Caco-2 (cell line): Measurements from ENCODE around the gene RCSD1. TPM values are rescaled to one million over a fixed set of nuclear protein-coding genes. Genes with fewer than 3 reads are reported as not detected.

ENCODE experiments used
- BruUV-seq: library from RNA; stranded (reverse); fragments of 400-500 nt; replicated peaks from 2 replicates; lab custom pipeline; 2021; lab: Mats Ljungman, UMichigan
- CTCF ChIA-PET: fragments of 300-600 bp; sonication (Branson Sonifier 250); formaldehyde crosslinking; loops from one replicate; lab custom pipeline; 2022; ENCODE audit warnings: antibody characterized with exemption; lab: Charles Lee
- POLR2A ChIA-PET: fragments of 300-600 bp; sonication (Branson Sonifier 250); formaldehyde crosslinking; loops from one replicate; lab custom pipeline; 2022; ENCODE audit warnings: antibody characterized with exemption; lab: Charles Lee
- DNase-seq, 2 experiments: peaks; one replicate each; pipeline versions ENCODE4 v3.0.0 to v3.0.0-alpha.2; 2020 to 2022
- H3K27me3 ChIP-seq: replicated peaks from 2 replicates; pipeline ENCODE4 v1.6.0; 2011; ENCODE audit warnings: low read length; ENCODE audit not compliant: control insufficient read depth, insufficient read depth
- H3K36me3 ChIP-seq: 2 replicates; pipeline ENCODE4 v1.5.1; 2011; ENCODE audit warnings: low read length; ENCODE audit not compliant: control insufficient read depth, insufficient read depth
- H3K4me1 ChIP-seq: fragments of 250-450 bp; sonication (Bioruptor Pico); 2 replicates; pipeline ENCODE4 v1.5.1; 2020; ENCODE audit warnings: mild to moderate bottlenecking
- H3K4me3 ChIP-seq: 2 replicates; pipeline ENCODE4 v1.5.1; 2011; ENCODE audit warnings: low read depth, mild to moderate bottlenecking, control low read depth, low read length
- H3K9me3 ChIP-seq: fragments of 250-450 bp; sonication (Bioruptor Pico); 2 replicates; pipeline ENCODE4 v1.5.1; 2020; ENCODE audit warnings: mild to moderate bottlenecking, moderate library complexity
- H3K27ac Mint-ChIP-seq: one replicate; pipeline ENCODE4 v1.8.0; 2022; ENCODE audit warnings: mixed read lengths; ENCODE audit not compliant: unreplicated experiment
- H3K27me3 Mint-ChIP-seq: one replicate; pipeline ENCODE4 v1.8.0; 2022; ENCODE audit warnings: mixed read lengths; ENCODE audit not compliant: insufficient read depth, unreplicated experiment
- H3K36me3 Mint-ChIP-seq: one replicate; pipeline ENCODE4 v1.8.0; 2022; ENCODE audit warnings: mild to moderate bottlenecking, mixed read lengths; ENCODE audit not compliant: insufficient read depth, unreplicated experiment
- H3K4me1 Mint-ChIP-seq: one replicate; pipeline ENCODE4 v1.8.0; 2022; ENCODE audit warnings: low read depth, mixed read lengths; ENCODE audit not compliant: unreplicated experiment
- H3K4me3 Mint-ChIP-seq: one replicate; pipeline ENCODE4 v1.8.0; 2022; ENCODE audit warnings: mild to moderate bottlenecking, moderate library complexity, mixed read lengths; ENCODE audit not compliant: unreplicated experiment
- H3K9me3 Mint-ChIP-seq: one replicate; pipeline ENCODE4 v1.8.0; 2022; ENCODE audit warnings: mixed read lengths; ENCODE audit not compliant: unreplicated experiment
- CTCF ChIP-seq, 2 experiments: fragments of 200-600 bp in 1 of 2; IDR thresholded peaks; 1 replicate in 1 of 2; 2 replicates in 1 of 2; pipeline versions ENCODE4 v1.5.1 to v1.8.0; 2011 to 2022; ENCODE audit warnings: antibody characterized with exemption in 1 of 2, control low read depth in 1 of 2, inconsistent platforms in 1 of 2, low read depth in 1 of 2, low read length in 1 of 2, mild to moderate bottlenecking in 1 of 2, moderate library complexity in 1 of 2; ENCODE audit not compliant: insufficient read depth in 1 of 2, severe bottlenecking in 1 of 2, unreplicated experiment in 1 of 2
- intact Hi-C: fragments of 100-400 bp; cut with micrococcal nuclease; formaldehyde crosslinking; loops from one replicate; pipeline ENCODE4 v1.10.0; 2022; ENCODE audit not compliant: unreplicated experiment
- total RNA-seq: library from RNA; stranded (reverse); gene quantifications from 2 replicates; pipeline ENCODE4 v1.2.3, GENCODE V29; 2022

RCSD1 gene
- total RNA-seq, 1 experiment from 2014 or later, result not detected

- DNase-seq, result peak in 1 of 2 experiments; percentile 30
- Mint-ChIP-seq H3K4me1 (peaks cover 14% of the 10 kb centered on the region), H3K9me3 (peaks cover 3% of the 10 kb centered on the region), H3K27me3 (peaks cover 3% of the 10 kb centered on the region), H3K36me3 (no peaks in the 10 kb centered on the region), H3K4me3 (no peak overlapping the region), H3K27ac (peak overlapping the region; percentile 18)
- no peak overlapping the region for H3K4me3 ChIP-seq
- H3K4me1 ChIP-seq, result no peaks in the 10 kb centered on the region
- H3K36me3 ChIP-seq, result no peaks in the 10 kb centered on the region
- no peaks in the 10 kb centered on the region for H3K27me3 ChIP-seq
- intact Hi-C loops, result loop anchor here (5.0 kb wide), 1 partner anchor 481 kb away; no protein-coding TSS in a partner anchor
- ChIA-PET CTCF (interaction anchor here (1.8 to 2.3 kb wide), 2 partner anchors 85 to 481 kb away, joined by 15 to 46 read pairs; no protein-coding TSS in a partner anchor), POLR2A (no interaction called here)
- 0 out of 2 replicates have a peak, but pooled peaks cover 1% of the 10 kb centered on the region for H3K9me3 ChIP-seq
- no TSS peak for BruUV-seq
- no peak for TF ChIP-seq CTCF (IDR thresholded peaks at IDR 0.05; ENCODE audit: insufficient read depth in 1 of 2, low read depth in 1 of 2, low read length in 1 of 2, severe bottlenecking in 1 of 2, unreplicated experiment in 1 of 2)
Observed at GRCh38 chr1:167601442-167602383, 28.3 kb upstream of the RCSD1 start.

DNA sequence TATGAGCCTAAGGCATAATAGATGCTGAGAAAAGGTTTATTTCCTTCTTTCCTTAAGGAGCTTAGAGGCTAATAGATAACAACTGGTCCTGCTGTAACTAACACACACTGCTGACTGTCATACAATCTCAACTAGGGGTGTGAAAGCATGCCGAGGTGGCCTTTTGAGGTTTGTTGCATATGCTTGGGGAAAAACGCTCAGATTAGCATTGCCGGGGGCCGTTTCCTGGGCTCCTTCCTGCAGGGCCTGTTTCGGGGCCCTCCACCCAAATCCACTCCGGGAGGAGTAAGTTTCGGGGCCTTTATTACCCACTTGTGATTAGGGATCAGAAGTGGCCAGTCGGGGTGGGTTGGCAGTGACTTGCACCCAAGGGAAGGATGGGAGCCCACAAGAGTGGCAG is 27.2 kb upstream of the RCSD1 start:
- Histone ChIP-seq H3K36me3 (no peaks in the 10 kb centered on the region), H3K4me1 (no peaks in the 10 kb centered on the region), H3K9me3 (peaks cover 11% of the 10 kb centered on the region), H3K4me3 (no peak overlapping the region), H3K27me3 (no peaks in the 10 kb centered on the region)
- Mint-ChIP-seq H3K4me3 (no peak overlapping the region), H3K4me1 (peaks cover 14% of the 10 kb centered on the region), H3K36me3 (no peaks in the 10 kb centered on the region), H3K9me3 (peaks cover 10% of the 10 kb centered on the region), H3K27ac (no peak overlapping the region), H3K27me3 (no peaks in the 10 kb centered on the region)
- no peak for DNase-seq
- TF ChIP-seq CTCF (IDR thresholded peaks at IDR 0.05; ENCODE audit: insufficient read depth in 1 of 2, low read depth in 1 of 2, low read length in 1 of 2, severe bottlenecking in 1 of 2, unreplicated experiment in 1 of 2), result no peak
- ChIA-PET POLR2A (no interaction called here), CTCF (no interaction called here)
- no TSS peak for BruUV-seq
- intact Hi-C loops, result loop anchor here (5.0 kb wide), 1 partner anchor 479 kb away; no protein-coding TSS in a partner anchor

DNA sequence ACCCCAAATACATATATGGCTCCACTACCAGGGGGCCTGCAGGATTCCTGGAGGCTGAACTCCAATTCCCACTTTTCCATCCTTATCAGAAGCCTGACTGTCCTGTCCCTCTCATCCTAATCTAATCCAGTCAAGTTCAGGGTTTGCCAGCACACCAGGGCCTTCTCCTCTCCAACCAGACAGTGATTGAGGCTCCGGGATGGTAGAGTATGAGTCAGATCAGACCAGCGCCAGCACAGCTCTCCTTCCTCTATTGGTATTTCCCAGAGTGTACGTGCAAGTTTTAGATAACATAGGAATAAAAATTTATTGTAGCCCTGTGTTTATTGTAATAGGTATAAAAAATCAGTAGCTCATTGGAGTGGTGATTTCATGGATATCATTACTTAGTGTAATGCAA is 24.5 kb upstream of the RCSD1 start:
- Histone ChIP-seq H3K9me3 (peaks cover 15% of the 10 kb centered on the region), H3K27me3 (no peaks in the 10 kb centered on the region), H3K4me1 (peaks cover 6% of the 10 kb centered on the region; the same call in 1 of the 2 replicates), H3K36me3 (no peaks in the 10 kb centered on the region), H3K4me3 (no peak overlapping the region)
- peaks cover 15% of the 10 kb centered on the region for H3K4me1 Mint-ChIP-seq
- no peak overlapping the region for H3K4me3 Mint-ChIP-seq
- no peaks in the 10 kb centered on the region for H3K27me3 Mint-ChIP-seq
- peaks cover 10% of the 10 kb centered on the region for H3K9me3 Mint-ChIP-seq
- no TSS peak for BruUV-seq
- POLR2A ChIA-PET, result no interaction called here
- intact Hi-C loops, result no loop called here
- CTCF ChIA-PET, result no interaction called here
- H3K36me3 Mint-ChIP-seq, result no peaks in the 10 kb centered on the region
- H3K27ac Mint-ChIP-seq, result no peak overlapping the region
- no peak for TF ChIP-seq CTCF (IDR thresholded peaks at IDR 0.05; ENCODE audit: insufficient read depth in 1 of 2, low read depth in 1 of 2, low read length in 1 of 2, severe bottlenecking in 1 of 2, unreplicated experiment in 1 of 2)
- no peak for DNase-seq
